Measurements from ENCODE around the gene MEGF8.

Gene MEGF8

GRCh38 chr19:42420055-42420544 lies 94.7 kb downstream of the MEGF8 start:
- peak; percentile 54 for DNase-seq (ENCODE audit: low read depth)

- no peak for DNase-seq (ENCODE audit: low read depth)
Measured at GRCh38 chr19:42421101-42421500, 95.7 kb downstream of the MEGF8 start.

GRCh38 chr19:42421591-42422031 lies 96.2 kb downstream of the MEGF8 start:
- no peak for DNase-seq (ENCODE audit: low read depth)

GRCh38 chr19:42422092-42422900 lies 96.9 kb downstream of the MEGF8 start:
- no peak for DNase-seq (ENCODE audit: low read depth)

- DNase-seq (ENCODE audit: low read depth): peak; percentile 33
Measured at GRCh38 chr19:42422901-42423461, 97.5 kb downstream of the MEGF8 start.

GRCh38 chr19:42423462-42424344 lies 98.3 kb downstream of the MEGF8 start:
- peak; percentile 87 for DNase-seq (ENCODE audit: low read depth)

- DNase-seq (ENCODE audit: low read depth): no peak
Measured at GRCh38 chr19:42424345-42424707, 98.9 kb downstream of the MEGF8 start.

- no peak for DNase-seq (ENCODE audit: low read depth)
Measured at GRCh38 chr19:42424712-42425131, 99.3 kb downstream of the MEGF8 start.

GRCh38 chr19:42426643-42427042 lies 101.2 kb downstream of the MEGF8 start:
- no peak for DNase-seq (ENCODE audit: low read depth)

- DNase-seq (ENCODE audit: low read depth): no peak
Measured at GRCh38 chr19:42427313-42427712, 101.9 kb downstream of the MEGF8 start, which contains the start of gene LIPE. LIPE (minus strand) TSS chr19:42427388; CDS start chr19:42427149, 239 bp downstream.

All from stimulated activated CD8-positive, alpha-beta memory T cell treated with anti-CD3 and anti-CD28 coated beads, Interleukin-7, amount 100 ng/mL, for 24 hours (primary cell).